GM23338 (cell line): ENCODE data around the gene CA7. TPM values are rescaled to one million over a fixed set of nuclear protein-coding genes. Genes with fewer than 3 reads are reported as not detected.
A peak's percentile ranks its signal among the peaks of the same experiment; 100 is the strongest.

Source experiments
- ATAC-seq: fragments of 200-7000 bp; cut with Tn5 transposase; 3 replicates; pipeline ENCODE4 v1.9.1; 2020
- DNase-seq: peaks from one replicate; pipeline ENCODE4 v3.0.0-alpha.2; 2015; ENCODE audit warnings: low spot score
- H2AFZ ChIP-seq: fragments of 200-600 bp; sonication (generic); 2 replicates; pipeline ENCODE4 v1.8.0; 2016; ENCODE audit warnings: antibody characterized with exemption, mild to moderate bottlenecking, moderate library complexity
- H3F3A ChIP-seq: fragments of 200-600 bp; sonication (generic); replicated peaks from 2 replicates; pipeline ENCODE4 v1.8.0; 2017; ENCODE audit warnings: antibody characterized with exemption, mixed run types, low read depth
- H3K27ac ChIP-seq: fragments of 200-600 bp; sonication (generic); 2 replicates; pipeline ENCODE4 v1.6.1; 2016; ENCODE audit warnings: low read depth
- H3K27me3 ChIP-seq: fragments of 200-600 bp; sonication (generic); 2 replicates; pipeline ENCODE4 v1.8.0; 2016; ENCODE audit warnings: mild to moderate bottlenecking, mixed run types, moderate library complexity; ENCODE audit not compliant: insufficient read depth
- H3K36me3 ChIP-seq: fragments of 200-600 bp; sonication (generic); 2 replicates; pipeline ENCODE4 v1.8.0; 2016; ENCODE audit warnings: mild to moderate bottlenecking; ENCODE audit not compliant: insufficient read depth
- H3K4me1 ChIP-seq: fragments of 200-600 bp; sonication (generic); 2 replicates; pipeline ENCODE4 v1.8.0; 2016; ENCODE audit warnings: mild to moderate bottlenecking, moderate library complexity; ENCODE audit not compliant: insufficient read depth
- H3K4me2 ChIP-seq: fragments of 200-600 bp; sonication (generic); 2 replicates; pipeline ENCODE4 v1.7.1; 2017; ENCODE audit warnings: mixed run types
- H3K4me3 ChIP-seq: fragments of 200-600 bp; sonication (generic); 2 replicates; pipeline ENCODE4 v1.6.1; 2016; ENCODE audit warnings: mixed run types
- H3K79me2 ChIP-seq: fragments of 200-600 bp; sonication (generic); replicated peaks from 2 replicates; pipeline ENCODE4 v1.8.0; 2017; ENCODE audit warnings: mild to moderate bottlenecking; ENCODE audit not compliant: insufficient read depth
- H3K9me2 ChIP-seq: fragments of 200-600 bp; sonication (generic); 2 replicates; pipeline ENCODE4 v1.8.0; 2017; ENCODE audit not compliant: insufficient read depth
- H4K20me1 ChIP-seq: fragments of 200-600 bp; sonication (generic); replicated peaks from 2 replicates; pipeline ENCODE4 v1.8.0; 2017; ENCODE audit warnings: mild to moderate bottlenecking; ENCODE audit not compliant: insufficient read depth
- H3K27ac Mint-ChIP-seq: 2 replicates; pipeline ENCODE4 v1.8.0; 2020; ENCODE audit warnings: inconsistent platforms, mild to moderate bottlenecking, moderate library complexity, mixed read lengths
- H3K27me3 Mint-ChIP-seq: 3 replicates; pipeline ENCODE4 v1.8.0; 2022; ENCODE audit warnings: low read depth, mild to moderate bottlenecking, moderate library complexity, mixed read lengths, inconsistent platforms; ENCODE audit not compliant: insufficient read depth, poor library complexity
- H3K36me3 Mint-ChIP-seq: 3 replicates; pipeline ENCODE4 v1.8.0; 2021; ENCODE audit warnings: low read depth, mild to moderate bottlenecking, inconsistent platforms, moderate library complexity, mixed read lengths
- H3K4me1 Mint-ChIP-seq: 3 replicates; pipeline ENCODE4 v1.8.0; 2020; ENCODE audit warnings: mild to moderate bottlenecking, inconsistent platforms, mixed read lengths
- H3K4me3 Mint-ChIP-seq: 3 replicates; pipeline ENCODE4 v1.8.0; 2021; ENCODE audit warnings: moderate library complexity, mild to moderate bottlenecking, inconsistent platforms, mixed read lengths
- H3K9me3 Mint-ChIP-seq: 3 replicates; pipeline ENCODE4 v1.8.0; 2020; ENCODE audit warnings: moderate library complexity, mild to moderate bottlenecking, inconsistent platforms, mixed read lengths
- CREB1 ChIP-seq: fragments of 250-450 bp; sonication (Bioruptor Pico); IDR thresholded peaks from 2 replicates; pipeline ENCODE4 v1.5.0; 2020; ENCODE audit warnings: low read depth, mild to moderate bottlenecking, moderate library complexity
- CTCF ChIP-seq, 2 experiments: fragments of 200-600 bp in 1 of 2; sonication (generic) in 1 of 2; conservative IDR thresholded peaks; 2 replicates each; pipeline versions ENCODE4 v1.5.1 to v1.6.1; 2016 to 2017; ENCODE audit warnings: antibody characterized with exemption in 2 of 2, low read depth in 2 of 2, mild to moderate bottlenecking in 2 of 2, moderate library complexity in 1 of 2
- ETS1 ChIP-seq: IDR thresholded peaks from 2 replicates; pipeline ENCODE4 v1.6.1; 2016; ENCODE audit warnings: antibody characterized with exemption
- EZH2 ChIP-seq: fragments of 200-600 bp; sonication (generic); IDR thresholded peaks from one replicate; pipeline ENCODE4 v1.8.0; 2017; ENCODE audit warnings: antibody characterized with exemption, mild to moderate bottlenecking, low read depth; ENCODE audit not compliant: unreplicated experiment
- EZH2phosphoT487 ChIP-seq: fragments of 200-600 bp; sonication (generic); IDR thresholded peaks from one replicate; pipeline ENCODE4 v1.8.1; 2018; ENCODE audit warnings: antibody characterized with exemption; ENCODE audit not compliant: unreplicated experiment
- JUNB ChIP-seq: IDR thresholded peaks from one replicate; pipeline ENCODE4 v1.6.1; 2016; ENCODE audit warnings: antibody characterized with exemption; ENCODE audit not compliant: unreplicated experiment
- NANOG ChIP-seq: IDR thresholded peaks from 2 replicates; pipeline ENCODE4 v1.6.1; 2016; ENCODE audit warnings: antibody characterized with exemption, borderline replicate concordance
- POLR2AphosphoS5 ChIP-seq: IDR thresholded peaks from 2 replicates; pipeline ENCODE4 v1.6.1; 2016; ENCODE audit warnings: antibody characterized with exemption, low read depth
- REST ChIP-seq: IDR thresholded peaks from one replicate; pipeline ENCODE4 v1.6.1; 2018; ENCODE audit warnings: antibody characterized with exemption; ENCODE audit not compliant: unreplicated experiment
- STAT1 ChIP-seq: IDR thresholded peaks from one replicate; pipeline ENCODE4 v1.6.1; 2016; ENCODE audit warnings: antibody characterized with exemption; ENCODE audit not compliant: unreplicated experiment
- ZNF114 ChIP-seq: fragments of 250-450 bp; sonication (Bioruptor Pico); IDR thresholded peaks from 2 replicates; pipeline ENCODE4 v1.5.0; 2020; ENCODE audit warnings: mild to moderate bottlenecking, moderate library complexity
- ZNF331 ChIP-seq: fragments of 250-450 bp; sonication (Bioruptor Pico); IDR thresholded peaks from 2 replicates; pipeline ENCODE4 v1.5.0; 2020; ENCODE audit warnings: low read depth, mild to moderate bottlenecking, moderate library complexity
- polyA plus RNA-seq: library from polyadenylated mRNA; unstranded; fragments of >200 nt; fragmentation: Nextera tagmentation; extraction: Ambion mirVana; gene quantifications from 2 replicates; pipeline ENCODE4 v1.2.1, GENCODE V29; 2016
- total RNA-seq: library from RNA; depleted of rRNA; stranded (reverse); fragments of >200 nt; shearing (Covaris generic); gene quantifications from 2 replicates; pipeline ENCODE4 v1.2.3, GENCODE V29; 2014

Gene CA7
- total and polyA plus RNA-seq, 2 experiments from 2014 or later, result 2.1 to 2.8 TPM

- no peak overlapping the region for H3K27ac Mint-ChIP-seq
- Histone ChIP-seq H3K27ac (no peak overlapping the region), H3F3A (no peaks in the 10 kb centered on the region), H3K4me3 (peak overlapping the region; percentile 96), H2AFZ (peak overlapping the region; percentile 98), H3K4me1 (0 out of 2 replicates have a peak, but pooled peaks cover 13% of the 10 kb centered on the region), H3K4me2 (peak overlapping the region; percentile 93), H3K79me2 (peaks cover 30% of the 10 kb centered on the region), H3K9me2 (no peaks in the 10 kb centered on the region), H4K20me1 (peaks cover 26% of the 10 kb centered on the region; the same call in 1 of the 2 replicates), H3K27me3 (peaks cover 7% of the 10 kb centered on the region; the same call in 1 of the 2 replicates), H3K36me3 (peaks cover 11% of the 10 kb centered on the region; the same call in 1 of the 2 replicates)
- TF ChIP-seq POLR2AphosphoS5, result no peak
- H3K4me3 Mint-ChIP-seq, result peak overlapping the region; percentile 97
- no peaks in the 10 kb centered on the region; the same call in 1 of the 3 replicates for H3K9me3 Mint-ChIP-seq
- H3K27me3 Mint-ChIP-seq, result peaks cover 16% of the 10 kb centered on the region
- DNase-seq (peak; percentile 31), ATAC-seq (peak; percentile 37)
- peaks cover 8% of the 10 kb centered on the region for H3K4me1 Mint-ChIP-seq
- H3K36me3 Mint-ChIP-seq, result peaks cover 20% of the 10 kb centered on the region
Observed at GRCh38 chr16:66881014-66881417, 36.8 kb downstream of the CA7 start.

DNA sequence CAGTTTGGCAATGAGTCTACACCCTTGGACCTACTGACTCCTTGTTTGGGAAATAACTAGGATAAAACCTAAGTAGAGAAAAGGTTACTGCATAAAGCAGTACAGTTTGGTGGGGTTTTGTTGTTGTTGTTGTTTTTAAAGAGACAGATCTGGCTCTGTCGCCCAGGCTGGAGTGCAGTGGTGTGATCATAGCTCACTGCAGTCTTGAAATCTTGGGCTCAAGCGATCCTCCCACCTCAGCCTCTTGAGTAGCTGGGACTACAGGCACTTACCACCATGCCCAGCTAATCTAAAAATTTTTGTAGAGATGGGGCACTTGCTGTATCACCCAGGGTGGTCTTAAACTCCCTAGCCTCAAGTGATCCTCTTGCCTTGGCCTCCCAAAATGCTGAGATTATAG, 37.3 kb downstream of the CA7 start:
- Histone ChIP-seq H3K27ac (no peak overlapping the region), H4K20me1 (peaks cover 26% of the 10 kb centered on the region; the same call in 1 of the 2 replicates), H3K9me2 (no peaks in the 10 kb centered on the region), H3K4me3 (peak overlapping the region; percentile 96), H3K4me2 (peak overlapping the region; percentile 93), H3K79me2 (peaks cover 31% of the 10 kb centered on the region), H3F3A (no peaks in the 10 kb centered on the region), H3K4me1 (0 out of 2 replicates have a peak, but pooled peaks cover 13% of the 10 kb centered on the region), H2AFZ (no peak overlapping the region), H3K36me3 (peaks cover 11% of the 10 kb centered on the region; the same call in 1 of the 2 replicates), H3K27me3 (peaks cover 7% of the 10 kb centered on the region; the same call in 1 of the 2 replicates)
- H3K36me3 Mint-ChIP-seq, result peaks cover 23% of the 10 kb centered on the region
- H3K27ac Mint-ChIP-seq, result no peak overlapping the region
- peaks cover 16% of the 10 kb centered on the region for H3K27me3 Mint-ChIP-seq
- DNase-seq (no peak), ATAC-seq (no peak)
- H3K9me3 Mint-ChIP-seq, result no peaks in the 10 kb centered on the region; the same call in 1 of the 3 replicates
- H3K4me3 Mint-ChIP-seq, result peak overlapping the region; percentile 97
- peaks cover 8% of the 10 kb centered on the region for H3K4me1 Mint-ChIP-seq
- TF ChIP-seq CTCF (conservative IDR thresholded peaks at IDR 0.05; ENCODE audit: low read depth in 2 of 2) (no peak), POLR2AphosphoS5 (no peak), CREB1 (CRISPR knock-in tag) (no peak), ZNF331 (no peak), REST (no peak), ETS1 (no peak), STAT1 (no peak), NANOG (no peak), EZH2phosphoT487 (no peak), EZH2 (no peak), ZNF114 (CRISPR knock-in tag) (no peak), JUNB (no peak)
